Heart left ventricle (tissue), 16 donors: ENCODE results near the gene PPM1F. TPM values are rescaled to one million over a fixed set of nuclear protein-coding genes. Genes with fewer than 3 reads are reported as not detected.
"Not testable (repeated sequence)": the region's sequence is repeated elsewhere in the genome, so short reads cannot be mapped to it uniquely, and the experiment has no call there.

Experiments used
- ATAC-seq, 4 donors: fragments of 200-7000 bp; cut with Tn5 transposase; one replicate each; pipeline ENCODE4 v1.9.1; 2020 to 2022; ENCODE audit warnings: moderate library complexity in 4 of 4, mild to moderate bottlenecking in 3 of 4, moderate number of reproducible peaks in 1 of 4
- DNase-seq, 5 donors: peaks; one replicate each; pipeline ENCODE4 v3.0.0-alpha.2; 2020
- H3K27ac ChIP-seq, 12 donors: fragments of 200-600 bp; sonication (generic) in 4 of 12; one replicate each; pipeline versions ENCODE4 v1.5.0 to v1.8.0; 2016 to 2022; ENCODE audit warnings: mild to moderate bottlenecking in 2 of 12
- H3K27me3 ChIP-seq, 9 donors: fragments of 200-600 bp; sonication (generic) in 2 of 9; one replicate each; pipeline versions ENCODE4 v1.5.1 to v1.8.0; 2016 to 2022; ENCODE audit warnings: mild to moderate bottlenecking in 3 of 9
- H3K36me3 ChIP-seq, 9 donors: fragments of 200-600 bp; sonication (generic) in 2 of 9; one replicate each; pipeline versions ENCODE4 v1.5.0 to v1.8.0; 2018 to 2022; ENCODE audit warnings: mild to moderate bottlenecking in 2 of 9
- H3K4me1 ChIP-seq, 12 donors: fragments of 200-600 bp; sonication (generic) in 4 of 12; one replicate each; pipeline versions ENCODE4 v1.5.0 to v1.8.0; 2016 to 2022; ENCODE audit warnings: mild to moderate bottlenecking in 3 of 12
- H3K4me3 ChIP-seq, 12 donors: fragments of 200-600 bp; sonication (generic) in 4 of 12; one replicate each; pipeline versions ENCODE4 v1.5.0 to v1.8.0; 2017 to 2022; ENCODE audit warnings: mild to moderate bottlenecking in 9 of 12, moderate library complexity in 4 of 12
- H3K9me3 ChIP-seq, 12 donors: fragments of 200-600 bp; sonication (generic) in 4 of 12; one replicate each; pipeline versions ENCODE4 v1.5.0 to v1.8.0; 2016 to 2022; ENCODE audit warnings: mild to moderate bottlenecking in 1 of 12
- CTCF ChIP-seq, 12 donors: fragments of 200-600 bp; sonication (generic) in 4 of 12; IDR thresholded peaks; one replicate each; pipeline versions ENCODE4 v1.5.0 to v1.8.0; 2018 to 2022; ENCODE audit warnings: antibody characterized with exemption in 12 of 12, mild to moderate bottlenecking in 5 of 12
- POLR2A ChIP-seq, 2 donors: fragments of 450-650 bp; IDR thresholded peaks; one replicate each; pipeline ENCODE4 v1.6.1; 2017; ENCODE audit warnings: antibody characterized with exemption in 2 of 2, mild to moderate bottlenecking in 2 of 2, moderate library complexity in 2 of 2
- WGBS, 4 donors: extraction: QIAGEN DNeasy Blood & Tissue Kit in 2 of 4; methylation state at CpG; one replicate each; pipeline versions ENCODE4 v1.1.5 to v1.1.7; 2013 to 2018; 5-methylcytosine and 5-hydroxymethylcytosine counted together
- intact Hi-C, 10 donors: fragments of 100-400 bp; cut with DNase I; formaldehyde crosslinking; loops; one replicate each; pipeline versions ENCODE4 v1.11.1 to v1.14.2; 2022
- polyA plus RNA-seq, 2 donors: library from polyadenylated mRNA; stranded (reverse); fragments of 200-250 nt; gene quantifications; one replicate each; pipeline ENCODE4 v1.2.3, GENCODE V29; 2013
- total RNA-seq, 9 donors: library from RNA; depleted of rRNA in 2 of 9; stranded (reverse); fragments of >200 nt in 2 of 9; fragmentation: NEBNext Ultra II Directional in 3 of 9; extraction: Animal tissue kit (Norgen Biotek cat#: 25700) in 3 of 9; gene quantifications; one replicate each; pipeline versions ENCODE4 v1.1.0 to v1.2.4, GENCODE V29; 2016 to 2023
- donor health status: ischemic (EF 13 %, LVEDD 7.1; RV severe dilation, severe dysfunction).
- donor health status: healthy with polysubstance abuse.
- donor health status: DM: no; HTN: yes; CAD: no.
- donor health status: DM: no; HTN: no; CAD: no.
- donor health status: ischemic (EF 25% LVEDD 6.9; RV normal size, moderate dysfunction).
- donor health status: ischemic (EF 25% LVEDD 5.7; RV mildly dilated, moderate dysfunction).
- donor health status: healthy.
- donor health status: DM: yes; HTN: yes; CAD: no.
- donor health status: ischemic (EF 35%, LVEDD 5.7; RV mildly dilated, moderate dysfunction).
- donor health status: nonischemic (EF 11% LVEDD 7.7; RV severe dilation, severe dysfunction).
- donor health status: DM: yes; HTN: yes; CAD: no.
- donor health status: PGD.
- donor health status: ischemic (EF 29% LVEDD 5.4; RV normal size, mild dysfunction).
- donor health status: nonischemic (EF 23%, LVEDD 6.1; RV moderate dilation, normal function).

PPM1F gene
- total and polyA plus RNA-seq, 11 donors, result 12.1 to 51.1 (median 20.2) TPM

- DNase-seq (no peak), ATAC-seq (no peak)
- H3K4me3 ChIP-seq, result no peak overlapping the region
- H3K4me1 ChIP-seq, result no peaks in the 10 kb centered on the region
- WGBS, 4 donors, result 88 to 94% (median 93%) methylated on average over 8 of the region's 8 CpGs
- no peak overlapping the region for H3K27ac ChIP-seq
- H3K9me3 ChIP-seq, result peaks cover 0 to 4% (median 0%) of the 10 kb centered on the region in 12 donors
- no peaks in the 10 kb centered on the region for H3K27me3 ChIP-seq
- H3K36me3 ChIP-seq, result no peaks in the 10 kb centered on the region
- intact Hi-C loops, result no loop called here
- TF ChIP-seq POLR2A (IDR thresholded peaks at IDR 0.05), result no peak
- no peak for TF ChIP-seq CTCF (IDR thresholded peaks at IDR 0.05)
These were observed 57.8 kb downstream of the PPM1F start for GRCh38 chr22:21894799-21895198.

GRCh38 chr22:21889251-21889990, 63.2 kb downstream of the PPM1F start:
- Histone ChIP-seq H3K4me1 (no peaks in the 10 kb centered on the region), H3K4me3 (no peak overlapping the region), H3K36me3 (no peaks in the 10 kb centered on the region), H3K27ac (no peak overlapping the region), H3K9me3 (no peaks in the 10 kb centered on the region), H3K27me3 (no peaks in the 10 kb centered on the region)
- intact Hi-C loops, result no loop called here
- DNase-seq, result no peak
- no peak for ATAC-seq
- TF ChIP-seq POLR2A (IDR thresholded peaks at IDR 0.05) (no peak), CTCF (IDR thresholded peaks at IDR 0.05) (no peak)
- 93 to 96% (median 95%) methylated on average over 10 of the region's 10 CpGs for WGBS, 4 donors

GRCh38 chr22:21887841-21888240, 64.8 kb downstream of the PPM1F start:
- Histone ChIP-seq H3K27ac (no peak overlapping the region), H3K4me1 (no peaks in the 10 kb centered on the region), H3K36me3 (no peaks in the 10 kb centered on the region), H3K9me3 (no peaks in the 10 kb centered on the region), H3K27me3 (no peaks in the 10 kb centered on the region), H3K4me3 (no peak overlapping the region)
- intact Hi-C loops, result no loop called here
- no peak for DNase-seq
- ATAC-seq, result no peak
- TF ChIP-seq CTCF (IDR thresholded peaks at IDR 0.05), result no peak
- no peak for TF ChIP-seq POLR2A (IDR thresholded peaks at IDR 0.05)

GRCh38 chr22:21883930-21884329, 68.7 kb downstream of the PPM1F start:
- H3K4me1 ChIP-seq, H3K36me3 ChIP-seq, H3K4me3 ChIP-seq, H3K27ac ChIP-seq, H3K9me3 ChIP-seq, ATAC-seq, H3K27me3 ChIP-seq, DNase-seq, intact Hi-C loops: not testable (repeated sequence)
- WGBS, 4 donors, result 81 to 97% (median 94%) methylated on average over 5 to 18 of the region's 26 CpGs

- H3K4me1 ChIP-seq, DNase-seq, H3K27ac ChIP-seq, H3K4me3 ChIP-seq, H3K36me3 ChIP-seq, H3K9me3 ChIP-seq, intact Hi-C loops, H3K27me3 ChIP-seq, ATAC-seq: not testable (repeated sequence)
- WGBS, 4 donors, result 31 to 80% (median 72%) methylated on average over 1 to 5 of the region's 7 CpGs
These were observed 69.8 kb downstream of the PPM1F start for GRCh38 chr22:21882754-21883333.
